GM12865 (cell line): Measurements from ENCODE around the gene FBXW9.
A peak's percentile ranks its signal among the peaks of the same experiment; 100 is the strongest.
"Not testable (repeated sequence)": the region's sequence is repeated elsewhere in the genome, so short reads cannot be mapped to it uniquely, and the experiment has no call there.

Experiments
- DNase-seq: peaks from one replicate; pipeline ENCODE4 v3.0.0; 2010; ENCODE audit warnings: low read depth
- H3K4me3 ChIP-seq: 2 replicates; pipeline ENCODE4 v1.5.1; 2011; ENCODE audit warnings: mild to moderate bottlenecking, low read depth, low read length, control low read depth
- CTCF ChIP-seq: IDR thresholded peaks from 2 replicates; pipeline ENCODE4 v1.5.1; 2011; ENCODE audit warnings: low read length, control low read depth, low read depth, inconsistent platforms; ENCODE audit not compliant: insufficient read depth; ENCODE audit errors: missing control alignments

FBXW9 gene

GRCh38 chr19:12722566-12723380, 26.3 kb upstream of the FBXW9 start:
- DNase-seq: peak; percentile 99
- no peak for TF ChIP-seq CTCF
- peak overlapping the region; percentile 94 for H3K4me3 ChIP-seq

GRCh38 chr19:12721656-12722565, 25.5 kb upstream of the FBXW9 start:
- TF ChIP-seq CTCF: no peak
- H3K4me3 ChIP-seq: peak overlapping the region; percentile 94
- peak; percentile 77 for DNase-seq

- DNase-seq: no peak
- TF ChIP-seq CTCF: no peak
Observed at GRCh38 chr19:12720851-12721655, 24.6 kb upstream of the FBXW9 start.

GRCh38 chr19:12720296-12720695, 23.9 kb upstream of the FBXW9 start:
- no peak for TF ChIP-seq CTCF
- H3K4me3 ChIP-seq: peak overlapping the region; percentile 94
- no peak for DNase-seq

More at GRCh38 chr19:12720851-12721655, 24.6 kb upstream of the FBXW9 start:
- peak overlapping the region; percentile 94 for H3K4me3 ChIP-seq

GRCh38 chr19:12715929-12716328, 19.5 kb upstream of the FBXW9 start:
- no peak for TF ChIP-seq CTCF
- no peak for DNase-seq
- H3K4me3 ChIP-seq: no peak overlapping the region

- H3K4me3 ChIP-seq: no peak overlapping the region
- no peak for TF ChIP-seq CTCF
- no peak for DNase-seq
Observed at GRCh38 chr19:12715102-12715501, 18.7 kb upstream of the FBXW9 start.

- not testable (repeated sequence) for DNase-seq, H3K4me3 ChIP-seq
Observed at GRCh38 chr19:12713304-12713703, 16.9 kb upstream of the FBXW9 start.

GRCh38 chr19:12712077-12712476, 15.6 kb upstream of the FBXW9 start:
- DNase-seq, H3K4me3 ChIP-seq: not testable (repeated sequence)
